ENCODE results near the gene CNNM3.

Gene CNNM3

GRCh38 chr2:96770442-96771202 is 45.4 kb upstream of the CNNM3 start:
- peak overlapping the region; percentile 27 for H3K14ac ChIP-seq (ENCODE audit: low read length)
- no peak overlapping the region for H2BK120ac ChIP-seq (ENCODE audit: insufficient read depth, low read length, poor library complexity)
- DNase-seq: no peak
- H4K12ac ChIP-seq (ENCODE audit: low read depth, low read length): no peak overlapping the region
- peaks cover 4% of the 10 kb centered on the region for H3K9me3 ChIP-seq (ENCODE audit: insufficient read depth, low read depth, low read length)
- H3K4me2 ChIP-seq (ENCODE audit: low read length): no peak overlapping the region
- H3K9ac ChIP-seq (ENCODE audit: low read length): no peak overlapping the region
- H3K79me1 ChIP-seq (ENCODE audit: low read length): peaks cover 8% of the 10 kb centered on the region
- H3K23ac ChIP-seq (ENCODE audit: low read length): no peak overlapping the region
- no CpG with 5 or more reads among the region's 25 CpGs for WGBS (ENCODE audit: extremely low coverage, insufficient coverage, insufficient read length)
- H2AFZ ChIP-seq (ENCODE audit: insufficient read depth, low read length, poor library complexity): peak overlapping the region; percentile 18
- H3K4me1 ChIP-seq (ENCODE audit: control insufficient read depth in 1 of 2, insufficient read depth in 2 of 2, low read length in 2 of 2): peaks cover 20 to 28% of the 10 kb centered on the region in 2 experiments
- H2BK12ac ChIP-seq (ENCODE audit: low read length): peak overlapping the region; percentile 34
- peak overlapping the region; percentile 25 for H3K27ac ChIP-seq (ENCODE audit: low read depth, low read length)
- no peaks in the 10 kb centered on the region for H3K27me3 ChIP-seq (ENCODE audit: insufficient read depth, low read length)
- H2AK5ac ChIP-seq (ENCODE audit: low read length): peak overlapping the region; percentile 49
- no peak overlapping the region for H3K4me3 ChIP-seq (ENCODE audit: low read depth, low read length)
- no peak overlapping the region for H2BK5ac ChIP-seq (ENCODE audit: low read depth, low read length, poor library complexity)
- H4K8ac ChIP-seq (ENCODE audit: low read depth, low read length): no peak overlapping the region
- H3K4ac ChIP-seq (ENCODE audit: low read depth, low read length): peak overlapping the region; percentile 25
- H3K36me3 ChIP-seq (ENCODE audit: control insufficient read depth in 1 of 2, insufficient read depth in 2 of 2, low read length in 2 of 2): peaks cover 0 to 4% of the 10 kb centered on the region in 2 experiments
- peak overlapping the region; percentile 33 for H4K91ac ChIP-seq (ENCODE audit: low read depth, low read length)
- H3K79me2 ChIP-seq (ENCODE audit: control insufficient read depth, insufficient read depth, low read length, poor library complexity): no peaks in the 10 kb centered on the region
- peak overlapping the region; percentile 16 for H3K18ac ChIP-seq (ENCODE audit: low read length)

- H4K8ac ChIP-seq (ENCODE audit: low read depth, low read length): no peak overlapping the region
- H3K4me1 ChIP-seq (ENCODE audit: control insufficient read depth in 1 of 2, insufficient read depth in 2 of 2, low read length in 2 of 2): peaks cover 20 to 27% of the 10 kb centered on the region in 2 experiments
- no peak overlapping the region for H2BK5ac ChIP-seq (ENCODE audit: low read depth, low read length, poor library complexity)
- H2AK5ac ChIP-seq (ENCODE audit: low read length): no peak overlapping the region
- H3K4me3 ChIP-seq (ENCODE audit: low read depth, low read length): no peak overlapping the region
- H3K23ac ChIP-seq (ENCODE audit: low read length): no peak overlapping the region
- no peak overlapping the region for H3K9ac ChIP-seq (ENCODE audit: low read length)
- H3K18ac ChIP-seq (ENCODE audit: low read length): peak overlapping the region; percentile 3
- H4K12ac ChIP-seq (ENCODE audit: low read depth, low read length): no peak overlapping the region
- H3K4me2 ChIP-seq (ENCODE audit: low read length): peak overlapping the region; percentile 29
- no peak overlapping the region for H3K27ac ChIP-seq (ENCODE audit: low read depth, low read length)
- no peak overlapping the region for H3K4ac ChIP-seq (ENCODE audit: low read depth, low read length)
- no peak overlapping the region for H2BK120ac ChIP-seq (ENCODE audit: insufficient read depth, low read length, poor library complexity)
- peaks cover 4% of the 10 kb centered on the region for H3K9me3 ChIP-seq (ENCODE audit: insufficient read depth, low read depth, low read length)
- WGBS (ENCODE audit: extremely low coverage, insufficient coverage, insufficient read length): no CpG with 5 or more reads among the region's 20 CpGs
- H3K27me3 ChIP-seq (ENCODE audit: insufficient read depth, low read length): no peaks in the 10 kb centered on the region
- H3K14ac ChIP-seq (ENCODE audit: low read length): no peak overlapping the region
- no peak overlapping the region for H4K91ac ChIP-seq (ENCODE audit: low read depth, low read length)
- H3K79me1 ChIP-seq (ENCODE audit: low read length): peaks cover 8% of the 10 kb centered on the region
- H3K79me2 ChIP-seq (ENCODE audit: control insufficient read depth, insufficient read depth, low read length, poor library complexity): no peaks in the 10 kb centered on the region
- peaks cover 0 to 4% of the 10 kb centered on the region in 2 experiments for H3K36me3 ChIP-seq (ENCODE audit: control insufficient read depth in 1 of 2, insufficient read depth in 2 of 2, low read length in 2 of 2)
- H2AFZ ChIP-seq (ENCODE audit: insufficient read depth, low read length, poor library complexity): no peak overlapping the region
- DNase-seq: peak; percentile 89 to 93
- H2BK12ac ChIP-seq (ENCODE audit: low read length): no peak overlapping the region
Observed at GRCh38 chr2:96771796-96772618, 44.1 kb upstream of the CNNM3 start.

- Histone ChIP-seq H2BK12ac (ENCODE audit: low read length) (no peak overlapping the region), H3K4me2 (ENCODE audit: low read length) (no peak overlapping the region), H3K27ac (ENCODE audit: low read depth, low read length) (no peak overlapping the region), H3K4me1 (ENCODE audit: control insufficient read depth in 1 of 2, insufficient read depth in 2 of 2, low read length in 2 of 2) (peaks cover 20 to 25% of the 10 kb centered on the region in 2 experiments), H4K12ac (ENCODE audit: low read depth, low read length) (no peak overlapping the region), H3K4me3 (ENCODE audit: low read depth, low read length) (no peak overlapping the region), H2AK5ac (ENCODE audit: low read length) (no peak overlapping the region), H4K8ac (ENCODE audit: low read depth, low read length) (no peak overlapping the region), H2BK120ac (ENCODE audit: insufficient read depth, low read length, poor library complexity) (no peak overlapping the region), H2BK5ac (ENCODE audit: low read depth, low read length, poor library complexity) (no peak overlapping the region), H4K91ac (ENCODE audit: low read depth, low read length) (no peak overlapping the region), H3K14ac (ENCODE audit: low read length) (no peak overlapping the region), H2AFZ (ENCODE audit: insufficient read depth, low read length, poor library complexity) (no peak overlapping the region), H3K79me1 (ENCODE audit: low read length) (peaks cover 8% of the 10 kb centered on the region), H3K9me3 (ENCODE audit: insufficient read depth, low read depth, low read length) (peaks cover 4% of the 10 kb centered on the region), H3K36me3 (ENCODE audit: control insufficient read depth in 1 of 2, insufficient read depth in 2 of 2, low read length in 2 of 2) (peaks cover 0 to 4% of the 10 kb centered on the region in 2 experiments), H3K79me2 (ENCODE audit: control insufficient read depth, insufficient read depth, low read length, poor library complexity) (no peaks in the 10 kb centered on the region), H3K27me3 (ENCODE audit: insufficient read depth, low read length) (no peaks in the 10 kb centered on the region), H3K9ac (ENCODE audit: low read length) (no peak overlapping the region), H3K4ac (ENCODE audit: low read depth, low read length) (no peak overlapping the region), H3K23ac (ENCODE audit: low read length) (no peak overlapping the region), H3K18ac (ENCODE audit: low read length) (peak overlapping the region; percentile 13)
- no CpG with 5 or more reads among the region's 12 CpGs for WGBS (ENCODE audit: extremely low coverage, insufficient coverage, insufficient read length)
- no peak for DNase-seq
Observed at GRCh38 chr2:96772903-96773671, 43.0 kb upstream of the CNNM3 start.

- no peak overlapping the region for H3K9ac ChIP-seq (ENCODE audit: low read length)
- peak overlapping the region; percentile 66 for H3K18ac ChIP-seq (ENCODE audit: low read length)
- no peak overlapping the region for H3K23ac ChIP-seq (ENCODE audit: low read length)
- H4K91ac ChIP-seq (ENCODE audit: low read depth, low read length): peak overlapping the region; percentile 19
- H3K4me3 ChIP-seq (ENCODE audit: low read depth, low read length): no peak overlapping the region
- H4K8ac ChIP-seq (ENCODE audit: low read depth, low read length): peak overlapping the region; percentile 33
- H2BK12ac ChIP-seq (ENCODE audit: low read length): peak overlapping the region; percentile 53
- H3K4ac ChIP-seq (ENCODE audit: low read depth, low read length): no peak overlapping the region
- peak in 1 of 2 donors; percentile 39 for DNase-seq
- H3K79me2 ChIP-seq (ENCODE audit: control insufficient read depth, insufficient read depth, low read length, poor library complexity): no peaks in the 10 kb centered on the region
- H3K36me3 ChIP-seq (ENCODE audit: control insufficient read depth in 1 of 2, insufficient read depth in 2 of 2, low read length in 2 of 2): peaks cover 0 to 4% of the 10 kb centered on the region in 2 experiments
- H2BK120ac ChIP-seq (ENCODE audit: insufficient read depth, low read length, poor library complexity): no peak overlapping the region
- no peaks in the 10 kb centered on the region for H3K27me3 ChIP-seq (ENCODE audit: insufficient read depth, low read length)
- peak overlapping the region; percentile 39 for H2AK5ac ChIP-seq (ENCODE audit: low read length)
- peaks cover 20 to 25% of the 10 kb centered on the region in 2 experiments for H3K4me1 ChIP-seq (ENCODE audit: control insufficient read depth in 1 of 2, insufficient read depth in 2 of 2, low read length in 2 of 2)
- peak overlapping the region; percentile 45 for H3K14ac ChIP-seq (ENCODE audit: low read length)
- H3K79me1 ChIP-seq (ENCODE audit: low read length): peaks cover 8% of the 10 kb centered on the region
- H2AFZ ChIP-seq (ENCODE audit: insufficient read depth, low read length, poor library complexity): no peak overlapping the region
- H4K12ac ChIP-seq (ENCODE audit: low read depth, low read length): no peak overlapping the region
- H3K27ac ChIP-seq (ENCODE audit: low read depth, low read length): no peak overlapping the region
- H3K4me2 ChIP-seq (ENCODE audit: low read length): no peak overlapping the region
- no peak overlapping the region for H2BK5ac ChIP-seq (ENCODE audit: low read depth, low read length, poor library complexity)
- peaks cover 4% of the 10 kb centered on the region for H3K9me3 ChIP-seq (ENCODE audit: insufficient read depth, low read depth, low read length)
- WGBS (ENCODE audit: extremely low coverage, insufficient coverage, insufficient read length): no CpG with 5 or more reads among the region's 7 CpGs
Observed at GRCh38 chr2:96773922-96774321, 42.1 kb upstream of the CNNM3 start.

All from trophoblast cell (in vitro differentiated cells and primary cell).